GM21360 (cell line): ENCODE results near the gene METAP1.
A peak's percentile ranks its signal among the peaks of the same experiment; 100 is the strongest.
"Not testable (repeated sequence)": the region's sequence is repeated elsewhere in the genome, so short reads cannot be mapped to it uniquely, and the experiment has no call there.

Experiments used
- ATAC-seq: cut with Tn5 transposase; IDR thresholded peaks from one replicate; pipeline ENCODE4 v1.9.1; 2021; ENCODE audit warnings: mild to moderate bottlenecking, moderate library complexity; ENCODE audit not compliant: unreplicated experiment

Gene METAP1

GRCh38 chr4:98995183-98996055 is at the start of gene METAP1:
METAP1 (plus strand) TSS chr4:98995721; CDS start chr4:98995754, 33 bp downstream.
- peak; percentile 94 for ATAC-seq

GRCh38 chr4:98946359-98946758 is 49.2 kb upstream of the METAP1 start:
- ATAC-seq = no peak

GRCh38 chr4:98950925-98951324 is 44.6 kb upstream of the METAP1 start:
- no peak for ATAC-seq

GRCh38 chr4:98951710-98952109 is 43.8 kb upstream of the METAP1 start:
- no peak for ATAC-seq

- ATAC-seq = no peak
Observed at GRCh38 chr4:98955229-98955628, 40.3 kb upstream of the METAP1 start.

- ATAC-seq = no peak
Observed at GRCh38 chr4:98958065-98958464, 37.5 kb upstream of the METAP1 start.

GRCh38 chr4:98959411-98959810 is 36.1 kb upstream of the METAP1 start:
- no peak for ATAC-seq

- ATAC-seq = no peak
Observed at GRCh38 chr4:98961770-98962169, 33.8 kb upstream of the METAP1 start.

GRCh38 chr4:98963538-98964433 is 31.7 kb upstream of the METAP1 start:
- ATAC-seq = no peak

GRCh38 chr4:98966926-98967325 is 28.6 kb upstream of the METAP1 start:
- no peak for ATAC-seq

GRCh38 chr4:98967786-98968329 is 27.7 kb upstream of the METAP1 start:
- ATAC-seq = no peak

GRCh38 chr4:98969878-98970785 is 25.4 kb upstream of the METAP1 start:
- ATAC-seq = no peak

- no peak for ATAC-seq
Observed at GRCh38 chr4:98976716-98977115, 18.8 kb upstream of the METAP1 start.

GRCh38 chr4:98977557-98977956 is 18.0 kb upstream of the METAP1 start:
- ATAC-seq = no peak

GRCh38 chr4:98987720-98988119 is 7.8 kb upstream of the METAP1 start:
- ATAC-seq = no peak

- ATAC-seq = not testable (repeated sequence)
Observed at GRCh38 chr4:98992835-98993234, 2.7 kb upstream of the METAP1 start.

GRCh38 chr4:98993419-98994071 is 2.0 kb upstream of the METAP1 start:
- ATAC-seq = no peak

- no peak for ATAC-seq
Observed at GRCh38 chr4:98994474-98995182, 893 bp upstream of the METAP1 start.

GRCh38 chr4:98996056-98996764 is 689 bp downstream of the METAP1 start:
- peak; percentile 21 for ATAC-seq
